IPS-NIHi7 (cell line): ENCODE measurements around the gene FAM193A.
"Not testable (repeated sequence)": the region's sequence is repeated elsewhere in the genome, so short reads cannot be mapped to it uniquely, and the experiment has no call there.

Experiments
- DNase-seq: peaks from one replicate; pipeline ENCODE4 v3.0.0; 2012; ENCODE audit warnings: mixed read lengths; ENCODE audit errors: extremely low spot score

The FAM193A gene

DNA sequence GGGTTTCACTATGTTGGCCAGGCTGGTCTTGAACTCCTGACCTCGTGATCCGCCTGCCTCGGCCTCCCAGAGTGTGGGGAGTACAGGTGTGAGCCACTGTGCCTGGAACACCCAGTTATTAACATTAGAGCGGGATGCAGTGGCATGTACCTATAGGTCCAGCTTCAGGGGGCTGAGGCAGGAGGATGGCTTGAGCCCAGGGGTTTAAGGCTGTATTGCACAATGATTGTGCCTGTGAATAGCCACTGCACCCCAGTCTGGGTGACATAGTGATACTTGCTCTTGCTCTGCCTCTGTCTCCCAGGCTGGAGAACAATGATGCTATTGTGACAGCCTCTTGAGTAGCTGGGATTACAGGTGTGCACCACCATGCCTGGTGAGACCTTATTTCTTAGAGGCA is 39.8 kb downstream of the FAM193A start:
- no peak for DNase-seq

DNA sequence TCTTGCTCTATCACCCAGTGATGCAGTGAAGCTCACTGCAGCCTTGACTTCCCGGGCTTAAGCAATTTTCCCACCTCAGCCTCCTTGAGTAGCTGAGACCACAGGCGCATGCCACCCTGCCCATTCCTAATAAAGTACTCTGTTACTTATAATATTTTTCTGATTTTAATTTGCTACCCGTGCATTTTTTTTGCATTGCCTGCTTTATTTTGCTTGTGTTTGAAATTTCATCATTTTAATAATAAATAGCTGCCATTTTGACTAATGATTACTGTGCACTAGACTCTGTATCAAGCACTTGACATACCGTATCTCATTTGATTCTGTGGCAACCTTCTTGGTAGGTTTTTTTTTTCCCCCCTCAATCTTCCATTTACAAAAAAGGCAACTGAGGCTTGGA is 41.7 kb downstream of the FAM193A start:
- DNase-seq, result no peak

DNA sequence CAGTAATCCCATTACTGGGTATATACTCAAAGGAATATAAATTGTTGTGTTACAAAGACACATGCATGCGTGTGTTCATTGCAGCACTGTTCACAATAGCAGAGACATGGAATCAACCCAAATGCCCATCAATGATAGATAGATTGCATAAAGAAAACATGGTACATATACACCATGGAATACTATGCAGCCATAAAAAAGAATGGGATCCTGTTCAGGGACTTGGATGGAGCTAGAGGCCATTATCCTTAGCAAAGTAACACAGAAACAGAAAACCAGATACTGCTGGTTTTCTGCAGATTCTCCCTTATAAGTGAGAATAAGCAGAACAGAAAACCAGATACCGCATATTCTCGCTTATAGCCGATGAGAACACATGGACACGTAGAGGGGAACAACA is 43.5 kb downstream of the FAM193A start:
- DNase-seq, result no peak

DNA sequence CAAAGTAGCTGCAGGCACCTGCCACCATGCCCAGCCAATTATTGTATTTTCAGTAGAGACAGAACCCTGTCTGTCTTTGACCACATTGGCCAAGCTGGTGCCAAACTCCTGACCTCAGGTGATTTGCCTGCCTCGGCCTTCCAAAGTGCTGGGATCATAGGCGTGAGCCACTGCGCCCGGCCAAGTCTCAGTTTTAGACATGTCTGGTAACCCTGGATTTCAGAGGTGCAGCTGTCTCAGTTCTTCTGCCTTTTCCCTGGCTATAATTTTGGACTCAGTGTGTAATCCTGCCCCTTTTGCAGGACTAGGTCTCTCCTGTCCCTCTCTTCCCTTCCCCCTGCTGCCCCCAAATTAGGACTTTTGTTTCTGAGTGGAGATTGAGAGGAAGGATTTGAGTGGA is 46.6 kb downstream of the FAM193A start:
- no peak for DNase-seq

DNA sequence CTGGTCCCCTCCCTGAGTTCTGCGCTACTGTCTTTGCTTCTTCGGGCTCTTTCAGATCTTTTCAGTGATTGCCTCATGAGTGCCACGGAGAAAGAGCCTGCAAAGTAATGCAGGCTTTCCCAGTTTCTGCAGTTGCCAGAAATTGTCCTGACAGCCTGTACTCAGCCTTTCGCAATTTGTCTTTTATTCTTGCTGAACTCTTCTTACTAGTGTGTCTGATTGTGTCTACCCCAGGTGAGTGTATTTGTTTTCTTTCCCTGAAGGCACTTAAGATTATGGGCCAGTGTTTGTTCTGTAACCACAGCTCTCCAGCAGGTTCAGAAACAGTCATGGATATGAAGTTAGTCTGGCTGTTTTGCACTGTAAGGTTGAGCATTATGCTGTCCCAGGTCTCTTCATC is 47.1 kb downstream of the FAM193A start:
- no peak for DNase-seq

DNA sequence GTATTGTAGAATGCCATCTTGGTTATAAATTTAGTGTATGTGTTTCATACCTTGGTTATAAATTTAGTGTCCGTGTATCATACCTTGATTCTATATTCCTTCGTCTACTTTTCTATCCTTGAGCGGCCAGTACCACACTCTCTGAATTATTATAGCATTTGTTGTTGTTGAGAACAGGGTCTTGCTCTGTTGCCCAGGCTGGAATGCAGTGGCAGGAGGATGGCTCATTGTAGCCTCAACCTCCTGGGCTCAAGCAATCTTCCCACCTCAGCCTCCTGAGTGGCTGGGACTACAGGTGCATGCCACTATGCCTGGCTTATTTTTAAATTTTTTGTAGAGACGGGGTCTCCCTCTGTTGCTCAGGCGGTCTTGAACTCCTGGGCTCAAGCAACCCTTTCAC is 50.1 kb downstream of the FAM193A start:
- no peak for DNase-seq

DNA sequence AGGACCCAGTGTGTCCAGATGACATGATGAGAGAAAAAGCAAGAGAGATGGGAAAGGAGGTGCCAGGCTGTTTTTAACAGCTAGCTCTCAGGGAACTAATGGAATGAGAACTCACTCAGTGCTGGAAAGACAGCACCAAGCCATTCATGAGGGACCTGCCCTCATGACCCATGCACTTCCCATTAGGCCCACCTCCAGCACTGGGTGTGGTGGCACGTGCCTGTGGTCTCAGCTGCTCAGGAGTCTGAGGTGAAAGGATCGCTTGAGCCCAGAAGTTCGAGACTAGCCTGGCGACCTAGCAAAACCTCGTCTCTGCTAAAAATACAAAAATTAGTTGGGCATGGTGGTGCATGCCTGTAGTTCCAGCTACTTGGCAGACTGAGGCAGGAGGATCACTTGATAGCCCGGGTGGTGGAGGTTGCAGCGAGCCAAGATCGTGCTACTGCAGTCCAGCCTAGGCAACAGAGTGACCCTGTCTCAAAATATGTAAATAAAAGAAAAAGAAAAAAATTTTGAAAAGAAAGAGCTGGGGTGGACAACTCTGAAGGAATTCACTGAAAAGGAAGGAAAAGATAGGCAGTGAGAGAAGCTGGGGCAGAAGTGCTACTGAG is 50.9 kb downstream of the FAM193A start:
- no peak for DNase-seq

DNA sequence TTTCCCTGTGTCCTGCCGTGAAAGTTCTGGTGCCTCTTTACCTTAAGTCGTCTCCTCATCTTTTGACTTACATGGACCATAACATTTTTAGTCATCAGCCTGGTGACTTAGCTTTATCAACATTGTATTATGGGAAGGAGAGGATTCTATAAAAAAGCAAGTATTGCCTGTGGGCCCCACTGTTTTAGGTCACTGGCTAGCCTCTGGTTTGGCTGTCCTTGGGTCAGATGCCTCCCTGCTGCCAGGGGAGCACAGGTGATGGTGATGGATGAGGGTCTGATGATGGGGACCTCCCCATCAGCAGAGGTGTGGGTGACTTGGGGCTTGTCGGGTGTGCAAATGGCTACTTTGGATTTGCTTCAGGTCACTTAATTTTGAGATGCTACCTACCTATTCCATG is 51.8 kb downstream of the FAM193A start:
- no peak for DNase-seq

DNA sequence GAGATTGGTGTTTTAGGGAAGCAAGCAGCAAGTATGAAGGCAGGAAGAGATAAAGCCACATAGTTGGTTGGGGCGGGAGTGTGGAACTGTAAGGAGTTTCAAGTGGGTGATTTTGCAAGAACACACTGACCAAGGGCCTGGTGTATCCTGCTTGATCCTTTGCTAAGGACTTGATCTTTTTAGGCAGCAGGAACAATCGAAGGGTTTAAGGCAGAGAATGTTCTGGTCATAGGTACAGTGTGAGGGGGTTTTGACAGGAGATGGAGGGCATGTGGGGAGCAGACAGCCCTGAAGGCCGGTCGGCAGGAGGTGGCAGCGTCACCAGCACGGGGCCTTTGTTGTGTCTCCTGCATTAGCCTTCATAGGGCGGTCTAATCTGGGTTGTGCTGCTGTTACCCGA is 54.7 kb downstream of the FAM193A start:
- peak; percentile 72 for DNase-seq

DNA sequence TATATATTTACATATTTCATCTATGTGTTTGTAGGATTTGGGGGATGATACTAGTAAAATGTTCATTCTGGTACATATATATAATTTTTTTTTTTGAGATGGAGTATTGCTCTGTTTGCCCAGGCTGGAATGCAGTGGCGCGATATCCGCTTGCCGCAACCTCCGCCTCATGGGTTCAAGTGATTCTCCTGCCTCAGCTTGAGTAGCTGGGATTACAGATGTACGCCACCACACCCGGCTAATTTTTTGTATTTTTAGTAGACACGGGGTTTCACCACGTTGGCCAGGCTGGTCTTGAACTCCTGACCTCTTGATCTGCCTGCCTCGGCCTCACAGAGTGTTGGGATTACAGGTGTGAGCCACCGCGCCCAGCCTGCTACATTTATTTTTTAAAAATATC is 55.6 kb downstream of the FAM193A start:
- not testable (repeated sequence) for DNase-seq

DNA sequence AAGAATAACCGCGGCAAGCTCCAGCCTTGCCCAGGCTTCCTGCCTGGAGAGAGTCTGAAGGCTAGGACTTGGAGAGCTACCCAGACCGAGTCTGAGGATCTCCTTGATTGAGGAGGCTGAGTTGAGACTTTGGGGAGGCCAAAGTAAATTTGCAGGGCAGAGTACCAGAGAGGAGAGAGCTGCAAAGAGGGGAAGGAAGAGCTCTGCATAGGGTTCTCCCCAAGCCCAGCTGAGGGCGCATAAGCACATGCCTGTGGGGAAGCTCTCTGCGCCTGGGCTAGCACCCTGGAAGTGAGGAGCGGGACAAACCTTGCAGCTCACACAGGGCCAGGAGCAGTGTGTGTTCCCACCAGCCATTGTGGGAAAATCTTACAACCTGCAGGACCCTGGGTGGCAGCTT is 56.1 kb downstream of the FAM193A start:
- DNase-seq, result no peak

DNA sequence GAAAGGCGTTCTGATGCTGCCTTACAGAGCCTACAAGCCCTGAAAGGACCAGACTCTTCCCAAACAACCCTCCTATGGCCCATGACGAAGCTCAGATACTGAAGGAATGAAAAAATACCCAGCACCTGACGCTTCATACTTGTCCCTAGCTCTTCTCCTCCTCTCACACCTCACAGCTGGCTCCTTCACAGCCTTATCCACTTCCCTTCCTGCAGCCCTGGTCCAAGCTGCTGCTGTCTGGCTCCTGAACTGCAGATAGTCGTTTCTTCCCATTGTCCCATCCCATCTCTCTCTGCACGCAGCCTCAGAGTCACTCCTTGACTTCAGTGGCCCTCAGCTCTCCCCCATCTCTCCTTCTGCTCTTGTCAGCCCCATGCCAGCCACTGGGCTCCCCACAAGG is 56.6 kb downstream of the FAM193A start:
- DNase-seq, result no peak

DNA sequence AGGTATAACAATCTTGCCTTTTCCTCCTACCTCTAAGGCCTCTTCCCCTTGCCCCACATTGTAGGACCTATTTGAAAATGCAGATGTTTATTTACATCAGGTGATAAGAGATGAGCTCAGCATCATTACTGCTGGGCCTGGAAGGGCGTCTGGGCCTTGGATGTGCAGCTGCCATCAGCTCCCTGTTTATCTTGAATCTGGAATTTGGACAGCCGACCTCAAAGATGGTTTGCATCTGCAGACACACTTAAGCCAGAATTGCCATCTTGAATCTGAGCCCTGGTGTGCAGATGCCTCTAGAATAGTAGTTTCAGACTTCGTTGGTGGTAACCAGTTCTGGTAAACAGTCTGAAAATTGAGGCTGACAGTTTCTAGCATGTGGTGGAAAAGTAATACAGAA is 59.0 kb downstream of the FAM193A start:
- DNase-seq, result no peak

DNA sequence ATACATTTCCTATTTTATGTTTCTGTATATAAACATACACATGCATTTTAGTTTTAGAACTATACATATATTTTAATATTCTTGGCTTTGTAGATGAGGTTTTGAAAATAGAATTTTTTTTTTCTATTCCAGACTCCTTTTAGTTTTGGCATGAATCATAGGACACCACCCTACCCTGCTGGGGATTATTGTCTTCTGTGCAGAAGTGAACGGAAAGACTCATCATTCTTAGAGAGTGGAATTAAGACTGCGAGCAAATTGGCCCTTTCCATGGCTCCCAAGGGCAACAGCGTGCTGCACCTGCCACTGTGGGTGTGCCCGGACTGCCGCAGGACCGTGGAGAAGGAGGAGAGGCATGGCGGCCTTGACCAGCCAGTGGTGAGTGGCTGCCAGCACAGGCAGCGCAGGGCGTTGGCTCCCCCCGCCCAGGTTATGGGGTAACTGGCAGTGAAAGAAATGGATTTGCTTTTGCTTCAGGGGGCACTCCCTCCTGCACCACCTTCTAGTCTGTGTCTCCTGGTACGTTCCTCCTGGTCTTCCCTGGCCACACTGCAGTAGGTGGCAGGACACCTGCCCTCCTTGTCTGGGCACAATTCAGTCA is 59.6 kb downstream of the FAM193A start:
- DNase-seq, result no peak

DNA sequence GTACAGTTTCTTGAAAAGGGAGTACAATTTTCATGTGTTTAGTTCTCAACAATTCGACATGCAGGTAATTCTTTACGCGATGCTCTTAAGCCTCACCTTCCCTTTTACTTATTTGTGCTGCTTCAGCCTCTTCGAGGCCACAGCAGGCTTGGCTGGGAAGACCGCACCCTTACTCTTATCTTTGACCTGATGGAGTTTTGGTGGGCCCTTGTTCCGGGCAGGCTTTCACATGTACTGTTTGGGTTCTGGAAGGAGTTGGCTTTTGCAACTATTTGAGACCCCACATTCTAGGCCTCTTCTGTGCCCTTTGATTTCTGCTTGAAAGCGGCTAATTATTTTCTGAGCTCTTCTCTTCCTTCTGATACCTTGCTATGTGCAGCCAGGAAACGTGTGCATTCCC is 60.2 kb downstream of the FAM193A start:
- no peak for DNase-seq

DNA sequence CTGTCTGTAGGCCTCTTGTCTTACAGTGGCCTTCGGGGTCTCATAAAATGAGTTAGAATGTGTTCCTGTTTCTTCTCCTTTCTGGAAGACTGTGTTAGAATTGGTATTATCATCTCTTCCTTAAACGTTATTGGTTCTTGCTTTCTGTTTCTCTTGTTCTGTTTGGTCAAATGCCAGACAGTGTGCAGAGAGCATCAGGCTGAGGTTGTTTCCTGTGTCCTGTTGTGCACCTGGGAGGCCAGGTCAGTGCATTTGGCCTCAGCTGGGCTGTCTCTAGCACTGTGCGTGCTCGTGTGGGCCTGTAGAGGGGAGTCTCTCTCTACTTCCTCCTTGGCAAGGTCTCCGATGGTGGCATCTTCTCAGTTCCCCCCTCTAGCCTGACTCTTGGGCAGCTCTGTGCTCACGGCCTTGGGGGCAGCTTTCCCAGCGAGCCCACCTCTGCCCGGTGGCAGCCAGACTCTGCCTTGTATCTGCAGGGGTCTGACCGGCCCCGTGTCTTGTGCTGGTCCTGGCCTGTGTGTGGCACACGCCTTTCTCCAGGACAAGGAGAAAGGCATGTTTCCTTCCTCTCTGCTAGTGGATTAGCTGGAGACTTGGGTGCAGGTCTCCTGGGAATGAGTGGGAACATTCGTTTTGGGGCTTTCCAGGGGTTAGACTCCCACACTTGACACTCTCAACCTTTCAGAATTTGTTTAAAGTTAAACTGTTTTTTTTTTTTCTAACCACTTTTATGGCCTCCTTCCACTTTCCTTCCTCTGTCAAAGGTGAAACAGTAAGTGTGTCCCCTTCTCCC is 62.3 kb downstream of the FAM193A start:
- DNase-seq, result no peak

DNA sequence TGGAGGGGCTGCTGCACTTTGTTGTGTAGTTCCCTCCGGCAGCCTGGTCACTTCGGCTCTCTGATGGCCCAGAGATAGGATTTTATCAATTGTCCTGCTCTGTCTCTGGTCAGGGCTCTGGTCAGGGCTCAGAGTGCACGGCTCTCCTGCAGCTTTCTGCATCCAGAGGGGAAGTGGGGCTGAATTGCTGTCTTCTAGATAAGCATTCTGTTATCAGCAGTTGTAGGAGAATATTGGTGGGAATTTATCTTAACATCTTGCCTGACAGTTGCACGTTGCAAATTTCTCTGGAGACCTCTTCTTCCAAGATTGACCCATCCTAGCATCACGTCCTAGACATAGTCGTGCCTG is 62.8 kb downstream of the FAM193A start:
- DNase-seq, result no peak

DNA sequence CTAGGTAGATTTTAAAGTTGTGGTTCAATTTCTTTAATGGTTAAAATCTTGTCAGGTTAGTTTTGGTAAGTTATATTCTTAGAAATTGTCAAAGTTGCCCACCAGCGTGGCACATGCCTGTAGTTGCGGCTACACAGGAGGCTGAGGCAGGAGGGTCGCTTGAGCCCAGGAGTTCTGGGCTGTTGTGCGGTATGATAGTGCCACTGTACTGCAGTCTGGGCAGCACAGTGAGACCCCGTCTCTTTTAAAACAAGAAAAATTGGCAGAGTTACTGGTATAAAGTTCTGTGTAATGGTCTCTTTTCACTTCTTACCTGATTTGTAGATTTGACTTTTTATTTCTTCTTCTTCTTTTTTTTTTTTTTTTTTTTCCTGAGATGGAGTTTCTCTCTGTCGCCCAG is 64.4 kb downstream of the FAM193A start:
- no peak for DNase-seq

DNA sequence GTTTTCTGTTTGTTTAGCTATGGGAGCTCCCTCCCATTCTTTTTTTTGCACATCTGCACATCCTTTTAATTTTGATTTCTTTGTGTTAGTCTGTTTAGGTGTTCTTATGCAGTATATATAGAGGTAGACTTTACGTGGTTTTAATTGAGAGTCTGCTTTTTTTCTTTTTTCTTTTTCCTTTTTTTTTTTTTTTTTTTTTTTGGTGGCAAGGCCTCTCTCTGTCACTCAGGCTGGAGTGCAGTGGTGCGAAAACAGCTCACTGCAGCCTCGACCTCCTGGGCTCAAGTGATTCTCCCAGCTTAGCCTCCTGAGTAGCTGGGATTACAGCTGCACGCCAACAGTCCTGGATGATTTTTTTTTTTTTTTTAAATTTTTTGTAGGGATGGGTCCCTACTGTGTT is 68.2 kb downstream of the FAM193A start:
- DNase-seq, result no peak

DNA sequence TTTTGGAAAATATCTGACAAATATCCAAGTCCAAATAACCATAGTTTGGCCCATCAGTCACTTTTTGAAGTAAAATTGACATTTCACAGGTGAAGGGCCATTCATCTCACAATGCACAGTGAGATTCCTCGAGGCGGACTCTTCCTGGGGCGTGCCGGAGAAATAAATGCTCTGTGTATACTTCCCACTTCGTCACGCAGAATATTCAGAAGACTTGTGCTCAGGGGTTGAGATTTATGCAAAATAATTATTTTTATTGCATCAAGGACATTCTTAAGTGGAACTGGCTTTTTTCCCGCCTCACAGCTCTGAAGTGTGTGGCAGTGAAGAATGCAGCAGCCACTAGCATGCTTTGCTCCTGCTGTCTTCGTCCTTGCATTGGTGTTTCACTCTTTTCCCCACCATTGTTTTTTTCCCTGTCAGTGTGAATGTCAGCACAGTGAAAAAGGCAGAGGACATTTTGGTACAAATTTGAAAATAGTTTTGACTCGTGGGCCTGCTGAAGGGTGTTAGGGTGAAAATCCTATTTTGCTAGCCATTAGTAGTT is 70.6 kb downstream of the FAM193A start:
- no peak for DNase-seq

DNA sequence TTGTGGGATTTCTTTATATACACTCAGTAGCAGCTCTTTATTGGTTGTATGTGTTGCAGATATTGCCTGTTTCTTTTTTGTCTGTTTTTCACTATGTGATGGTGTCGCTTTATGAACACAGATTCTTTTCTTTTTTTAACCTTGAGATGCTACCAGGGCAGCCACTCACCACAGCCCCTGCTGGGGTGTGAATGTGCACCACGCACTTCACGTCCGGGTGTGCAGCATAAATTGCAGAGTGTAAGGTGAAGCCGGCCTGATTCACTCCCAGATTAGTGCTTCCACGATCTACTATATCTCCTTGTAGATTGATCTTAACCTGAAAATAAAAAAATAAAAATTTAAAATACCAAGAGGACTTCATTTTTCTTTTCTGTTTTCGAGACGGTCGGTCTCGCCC is 71.4 kb downstream of the FAM193A start:
- no peak for DNase-seq

DNA sequence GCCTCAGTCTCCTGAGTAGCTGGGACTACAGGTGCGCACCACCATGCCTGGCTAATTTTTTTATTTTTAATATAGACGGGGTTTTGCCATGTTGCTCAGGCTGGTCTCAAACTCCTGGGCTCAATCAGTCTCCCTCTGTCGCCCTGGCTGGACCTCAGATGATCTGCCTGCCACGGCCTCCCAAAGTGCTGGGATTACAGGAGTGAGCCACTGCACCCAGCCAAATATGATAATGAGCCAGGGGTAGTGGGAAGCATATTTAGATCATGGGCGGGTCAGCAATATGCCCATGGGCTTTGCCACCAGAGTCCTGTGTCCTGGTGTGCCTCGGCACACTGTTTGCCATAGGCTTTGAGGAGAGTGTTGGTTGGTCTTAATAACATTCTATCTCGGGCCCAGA is 71.8 kb downstream of the FAM193A start:
- no peak for DNase-seq

DNA sequence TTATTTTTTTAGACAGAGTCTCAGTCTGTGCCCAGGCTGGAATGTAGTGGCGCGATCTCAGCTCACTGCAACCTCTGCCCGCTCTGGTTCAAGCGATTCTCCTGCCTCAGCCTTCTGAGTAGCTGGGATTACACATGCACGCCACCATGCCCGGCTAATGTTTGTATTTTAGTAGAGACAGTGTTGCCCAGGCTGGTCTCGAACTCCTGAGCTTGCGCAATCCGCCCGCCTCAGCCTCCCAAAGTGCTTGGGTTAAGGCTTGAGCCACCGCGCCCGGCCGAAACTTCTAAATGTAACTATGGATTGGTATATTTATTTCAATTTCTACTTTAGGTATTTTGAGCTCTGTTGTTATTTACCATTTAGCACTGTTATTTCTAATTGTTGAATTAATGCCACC is 79.4 kb downstream of the FAM193A start:
- DNase-seq, result no peak
